Measurements from ENCODE around the gene C1orf115. TPM values are rescaled to one million over a fixed set of nuclear protein-coding genes. Genes with fewer than 3 reads are reported as not detected.
A peak's percentile ranks its signal among the peaks of the same experiment; 100 is the strongest.

The C1orf115 gene
- total and polyA plus RNA-seq, 9 of the 15 experiments (the other 6 are each of a cell fraction or from before 2014, with no cell fraction given), result not detected

- H3K9ac ChIP-seq (ENCODE audit: insufficient read depth in 1 of 2, low read depth in 2 of 2, low read length in 2 of 2), result no peak overlapping the region
- ChIA-PET POLR2A (interaction anchor here (0.7 to 0.9 kb wide), 2 partner anchors 64 to 343 kb away, joined by 3 to 4 read pairs; no protein-coding TSS in a partner anchor), CTCF (ENCODE audit: low intra/inter-chr PET ratio) (no interaction called here)
- no peaks in the 10 kb centered on the region for H3K9me3 ChIP-seq (replicated peaks; ENCODE audit: control insufficient read depth, insufficient read depth, low read depth, low read length)
- H3K4me3 ChIP-seq, result no peak overlapping the region
- no peak for FAIRE-seq
- peaks cover 4 to 49% of the 10 kb centered on the region in 2 experiments; a peak in 3 of 5 replicates for H3K27me3 ChIP-seq (ENCODE audit: control insufficient read depth in 2 of 2, insufficient read depth in 2 of 2, low read length in 2 of 2)
- WGBS (ENCODE audit: insufficient coverage, low coverage, missing lambda C conversion rate), result 0% methylated on average over 5 of the region's 5 CpGs
- no peak overlapping the region for H2AFZ ChIP-seq (ENCODE audit: low read depth, low read length)
- no peak for ATAC-seq
- TF ChIP-seq HDAC6 (IDR thresholded peaks at IDR 0.05; ENCODE audit: low read depth, low read length) (no peak), HOMEZ (CRISPR knock-in tag; IDR thresholded peaks at IDR 0.05) (no peak), ZNF583 (CRISPR knock-in tag; IDR thresholded peaks at IDR 0.05) (no peak), MAX (CRISPR knock-in tag; IDR thresholded peaks at IDR 0.05) (no peak), TAF7 (tag; IDR thresholded peaks at IDR 0.05) (no peak), CREB1 (IDR thresholded peaks at IDR 0.05) (no peak), CREB1 (CRISPR knock-in tag; IDR thresholded peaks at IDR 0.05) (no peak), CBFA2T3 (IDR thresholded peaks at IDR 0.05) (no peak), UBTF (IDR thresholded peaks at IDR 0.05; ENCODE audit: borderline replicate concordance in 1 of 2, low read depth in 2 of 2, low read length in 2 of 2) (no peak), HDAC1 (IDR thresholded peaks at IDR 0.05) (no peak), KDM5B (IDR thresholded peaks at IDR 0.05; ENCODE audit: insufficient replicate concordance, low read depth, low read length) (no peak), MAZ (CRISPR knock-in tag; conservative IDR thresholded peaks at IDR 0.05 in 1 of 2, IDR thresholded peaks at IDR 0.05 in 1 of 2) (no peak), ZNF124 (CRISPR knock-in tag; IDR thresholded peaks at IDR 0.05) (no peak), NRF1 (conservative IDR thresholded peaks at IDR 0.05 in 1 of 2, IDR thresholded peaks at IDR 0.05 in 1 of 2) (no peak), FOXK1 (CRISPR knock-in tag; IDR thresholded peaks at IDR 0.05; ENCODE audit: borderline replicate concordance) (no peak), NKRF (IDR thresholded peaks at IDR 0.05; ENCODE audit: borderline replicate concordance) (no peak), ZBTB8A (IDR thresholded peaks at IDR 0.05; ENCODE audit: partially characterized antibody) (no peak), ZNF785 (CRISPR knock-in tag; IDR thresholded peaks at IDR 0.05) (no peak)
- no peak overlapping the region for H3K27ac ChIP-seq (ENCODE audit: extremely low read depth, low read depth, low read length)
- H3K4me1 ChIP-seq (replicated peaks in 1 of 2; ENCODE audit: control insufficient read depth in 2 of 2, insufficient read depth in 2 of 2, low read length in 2 of 2), result no peaks in the 10 kb centered on the region
- H4K20me1 ChIP-seq (replicated peaks; ENCODE audit: control insufficient read depth, insufficient read depth, low read length), result no peaks in the 10 kb centered on the region
- no peaks in the 10 kb centered on the region for H3K79me2 ChIP-seq (ENCODE audit: control insufficient read depth, insufficient read depth, low read length)
- in situ Hi-C loops (cut with MboI) (no loop called here), intact Hi-C loops (cut with micrococcal nuclease) (no loop called here)
- H3K9me1 ChIP-seq (ENCODE audit: control insufficient read depth, insufficient read depth, low read length), result no peaks in the 10 kb centered on the region
- BruUV-seq (replicated peaks), result no TSS peak
- DNase-seq (ENCODE audit: extremely low read depth in 1 of 4, low spot score in 3 of 4), result peak in 1 of 4 experiments; percentile 10
- H3K4me2 ChIP-seq (ENCODE audit: insufficient read depth, low read length), result no peak overlapping the region
- no peaks in the 10 kb centered on the region for H3K36me3 ChIP-seq (ENCODE audit: control insufficient read depth, insufficient read depth, low read length)
Measured at GRCh38 chr1:220698607-220699016, 8.4 kb downstream of the C1orf115 start.
